GM18526 (cell line): Measurements from ENCODE around the gene KCNB1.

Source experiments
- POLR2A ChIP-seq: IDR thresholded peaks from 3 replicates; pipeline ENCODE4 v1.6.1; 2011; ENCODE audit not compliant: insufficient read length; ENCODE audit errors: extremely low read depth

Gene KCNB1

DNA sequence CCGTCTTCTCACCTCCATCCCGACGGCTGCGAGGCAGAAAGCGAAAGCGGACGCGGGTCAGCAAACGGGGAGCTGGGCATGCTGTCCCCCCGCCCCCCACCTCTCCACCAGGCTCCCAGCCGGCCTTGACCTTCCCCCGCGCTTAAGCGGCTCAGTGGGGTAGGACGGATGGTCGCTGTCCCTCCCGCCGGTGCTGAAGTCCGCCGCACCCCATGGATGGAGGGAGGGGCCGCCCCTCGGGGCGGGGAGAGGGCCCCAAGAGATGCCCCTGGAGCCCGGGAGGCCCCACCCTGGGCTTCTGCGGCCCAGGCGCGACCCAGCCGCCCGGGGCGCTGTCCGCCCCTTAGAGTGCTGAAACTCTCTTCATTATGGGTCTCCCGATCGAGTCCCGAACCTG is at the start of gene KCNB1:
KCNB1 (minus strand) TSS at position 48 of the 397 bp plus-strand sequence. CDS start 188 bp downstream, outside the sequence.
- no peak for TF ChIP-seq POLR2A

DNA sequence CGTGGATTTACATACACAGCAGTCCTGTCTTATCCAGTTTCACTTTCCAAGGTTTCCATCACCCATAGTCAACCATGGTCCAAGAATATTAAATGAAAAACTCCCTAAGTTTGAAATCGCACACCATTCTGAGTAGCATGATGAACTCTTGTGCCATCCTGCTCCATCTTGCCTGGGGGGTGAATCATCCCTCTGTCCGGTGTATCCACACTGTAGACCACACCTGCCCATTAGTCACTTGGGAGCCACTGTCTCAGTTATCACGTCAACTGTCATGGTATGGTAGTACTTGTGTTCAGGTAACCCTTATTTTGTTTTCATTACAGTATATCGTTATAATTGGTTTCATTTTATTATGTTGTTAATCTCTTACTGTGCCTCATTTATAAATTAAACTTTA is 47.0 kb upstream of the KCNB1 start:
- no peak for TF ChIP-seq POLR2A

DNA sequence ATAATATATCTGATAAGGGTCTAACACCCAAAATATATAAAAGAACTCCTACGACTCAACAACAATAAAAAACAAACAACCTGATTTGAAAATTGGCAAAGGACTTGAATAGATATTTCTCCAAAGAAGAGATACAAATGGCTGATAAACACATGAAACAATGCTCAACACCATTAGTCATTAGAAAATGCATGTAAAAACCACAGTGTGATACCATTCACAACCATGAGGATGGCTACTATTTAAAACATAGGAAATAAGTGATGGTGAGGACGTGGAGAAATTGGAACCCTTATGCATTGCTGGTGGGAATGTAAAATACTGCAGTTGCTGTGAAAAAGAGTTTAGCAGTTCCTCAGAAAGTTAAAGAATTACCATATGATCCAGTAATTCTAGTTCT is 44.1 kb upstream of the KCNB1 start:
- TF ChIP-seq POLR2A: no peak

DNA sequence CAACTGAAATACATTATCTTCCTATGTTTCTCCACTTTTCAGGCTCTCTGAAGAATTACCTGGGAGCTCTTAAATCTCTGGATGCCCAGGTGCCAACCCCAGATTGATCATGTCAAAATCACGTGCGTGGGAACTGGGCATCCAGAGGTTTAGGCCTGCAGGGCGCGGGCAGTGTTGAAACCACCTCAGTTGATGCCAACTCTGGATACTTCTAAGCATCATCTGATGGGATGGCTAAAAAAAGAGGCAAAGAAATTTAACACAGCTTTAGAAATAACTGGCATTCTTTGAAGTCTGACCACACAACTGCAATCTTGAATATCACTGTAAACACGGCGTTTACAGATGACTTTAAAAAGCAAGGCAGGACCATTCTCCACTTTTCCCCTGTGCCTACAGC is 43.6 kb upstream of the KCNB1 start:
- TF ChIP-seq POLR2A: no peak

DNA sequence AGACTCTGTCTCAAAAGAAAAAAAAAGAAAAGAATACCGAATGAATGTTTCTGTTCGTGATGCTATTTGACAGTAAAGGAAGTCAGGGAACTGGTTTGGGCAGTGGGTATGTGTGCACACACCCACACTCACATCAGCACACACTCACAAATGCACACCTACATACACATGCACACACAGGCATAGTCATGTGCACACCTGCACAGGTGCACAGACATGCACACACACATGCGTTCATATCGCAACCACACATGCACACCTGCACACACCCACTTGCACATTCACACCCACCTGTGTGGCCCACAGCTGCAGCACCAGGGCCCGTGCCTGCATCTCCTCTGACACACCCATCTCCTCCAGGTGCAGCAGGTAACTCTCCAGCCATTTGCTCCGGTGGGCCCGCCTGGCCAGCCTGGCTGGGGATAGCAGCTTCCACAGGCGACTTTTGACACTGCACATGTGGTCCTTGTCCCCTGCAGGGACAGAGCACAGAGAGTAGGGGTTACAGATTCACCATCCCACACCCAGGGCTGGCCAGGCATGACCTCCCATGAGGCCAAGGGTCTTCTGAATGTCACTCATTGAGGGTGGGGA is 41.4 kb upstream of the KCNB1 start:
- no peak for TF ChIP-seq POLR2A

DNA sequence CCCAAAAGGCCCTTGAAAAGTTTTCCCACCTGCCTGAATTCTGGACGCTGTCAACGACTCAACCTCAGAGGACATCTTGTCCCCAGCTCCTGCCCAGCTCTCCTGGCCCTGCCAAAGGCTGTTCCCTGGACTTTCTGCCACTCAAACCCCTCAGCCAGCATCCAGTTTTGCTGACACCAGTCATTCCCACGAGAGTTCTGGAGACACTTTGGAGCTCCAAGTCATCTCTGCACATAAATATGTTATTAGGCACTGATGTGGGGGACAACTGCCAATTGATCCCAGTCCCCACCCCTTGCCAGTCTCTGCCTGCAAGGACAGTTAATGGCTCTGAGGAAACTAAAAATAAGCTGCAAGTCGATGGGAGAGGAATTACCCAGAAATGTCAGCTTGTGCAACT is 38.9 kb upstream of the KCNB1 start:
- TF ChIP-seq POLR2A: no peak

DNA sequence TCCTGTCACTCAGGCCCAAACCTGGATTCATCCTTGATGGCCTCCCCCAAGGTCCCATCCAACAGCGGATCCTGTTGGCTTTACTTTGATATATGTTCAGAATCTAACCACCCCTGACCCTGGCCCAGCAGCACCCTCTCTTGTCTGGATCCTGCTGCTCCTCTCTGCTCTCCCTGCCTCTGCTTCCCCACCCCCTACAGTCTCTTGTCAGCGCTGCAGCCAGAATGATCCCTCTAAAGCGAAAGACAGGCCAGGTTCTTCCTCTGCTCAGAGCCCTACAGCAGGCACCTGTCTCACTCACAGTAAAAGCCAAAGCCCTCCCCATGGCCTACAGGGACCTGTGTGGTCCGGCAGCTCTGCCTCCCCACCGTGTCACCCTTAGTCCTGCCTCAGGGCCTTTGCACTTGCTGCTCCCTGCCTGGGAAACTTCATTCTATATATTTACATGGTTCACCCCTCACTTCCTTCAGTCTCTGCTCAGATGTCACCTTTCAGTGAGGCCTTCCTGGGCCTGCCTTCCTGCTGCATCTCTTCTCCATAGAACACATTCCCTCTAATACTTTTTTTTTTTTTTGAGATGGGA is 37.4 kb upstream of the KCNB1 start:
- no peak for TF ChIP-seq POLR2A

DNA sequence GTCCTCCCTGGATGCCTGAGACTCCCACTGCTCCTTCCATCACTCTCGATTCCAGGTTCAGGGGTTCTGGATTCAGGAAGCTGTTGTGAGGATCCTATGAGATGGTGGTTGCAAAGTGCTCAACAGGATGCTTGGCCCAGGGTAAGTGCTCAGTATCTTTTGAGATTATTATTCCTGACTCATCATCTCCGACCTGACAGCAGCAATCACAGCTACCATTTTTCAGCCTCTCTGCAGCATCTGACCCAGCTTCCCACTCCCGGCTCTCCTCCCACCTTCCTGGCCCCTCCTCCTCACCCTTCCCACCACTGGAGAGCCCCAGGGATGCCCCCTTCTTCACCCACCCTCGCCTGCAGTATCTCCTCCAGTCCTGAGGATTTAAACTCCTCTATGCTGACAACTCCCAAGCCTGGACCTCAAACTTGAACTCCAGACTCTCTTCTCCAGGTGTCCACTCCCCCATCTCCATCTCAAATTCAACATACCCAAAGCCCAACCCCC is 36.8 kb upstream of the KCNB1 start:
- TF ChIP-seq POLR2A: no peak

DNA sequence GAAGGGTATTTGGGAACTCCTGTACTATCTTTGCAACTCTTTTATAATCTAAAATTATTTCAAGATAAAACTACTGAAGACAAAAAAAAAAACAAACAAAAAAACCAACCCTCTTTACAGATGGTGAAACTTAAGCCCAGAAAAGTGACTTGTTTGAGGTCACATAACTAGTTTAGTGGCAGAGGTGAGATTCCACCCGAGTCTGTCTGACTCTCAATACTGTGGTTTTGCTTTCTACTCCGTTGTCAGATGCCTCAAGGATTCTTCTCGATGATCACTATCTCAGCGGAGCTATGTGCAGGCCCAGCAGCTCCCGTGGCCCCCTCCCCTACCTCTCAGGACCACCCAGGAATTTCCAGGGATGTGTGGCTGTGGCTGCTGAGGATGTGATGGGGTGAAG is 36.1 kb upstream of the KCNB1 start:
- no peak for TF ChIP-seq POLR2A

DNA sequence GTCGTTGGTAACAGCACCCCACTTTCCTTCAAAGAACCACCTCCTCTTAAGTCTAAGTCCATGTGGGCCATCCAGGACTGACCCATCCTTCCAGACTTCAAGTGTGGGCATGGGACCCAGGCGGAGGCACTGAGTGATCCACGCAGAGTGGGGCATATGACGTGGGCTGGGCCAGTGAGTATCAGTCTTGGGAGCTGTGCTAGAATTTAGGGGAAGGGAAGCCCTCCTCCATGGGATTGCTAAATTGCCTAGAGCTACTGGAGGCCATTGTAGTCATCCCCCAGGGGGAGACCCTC is 35.3 kb upstream of the KCNB1 start:
- TF ChIP-seq POLR2A: no peak

DNA sequence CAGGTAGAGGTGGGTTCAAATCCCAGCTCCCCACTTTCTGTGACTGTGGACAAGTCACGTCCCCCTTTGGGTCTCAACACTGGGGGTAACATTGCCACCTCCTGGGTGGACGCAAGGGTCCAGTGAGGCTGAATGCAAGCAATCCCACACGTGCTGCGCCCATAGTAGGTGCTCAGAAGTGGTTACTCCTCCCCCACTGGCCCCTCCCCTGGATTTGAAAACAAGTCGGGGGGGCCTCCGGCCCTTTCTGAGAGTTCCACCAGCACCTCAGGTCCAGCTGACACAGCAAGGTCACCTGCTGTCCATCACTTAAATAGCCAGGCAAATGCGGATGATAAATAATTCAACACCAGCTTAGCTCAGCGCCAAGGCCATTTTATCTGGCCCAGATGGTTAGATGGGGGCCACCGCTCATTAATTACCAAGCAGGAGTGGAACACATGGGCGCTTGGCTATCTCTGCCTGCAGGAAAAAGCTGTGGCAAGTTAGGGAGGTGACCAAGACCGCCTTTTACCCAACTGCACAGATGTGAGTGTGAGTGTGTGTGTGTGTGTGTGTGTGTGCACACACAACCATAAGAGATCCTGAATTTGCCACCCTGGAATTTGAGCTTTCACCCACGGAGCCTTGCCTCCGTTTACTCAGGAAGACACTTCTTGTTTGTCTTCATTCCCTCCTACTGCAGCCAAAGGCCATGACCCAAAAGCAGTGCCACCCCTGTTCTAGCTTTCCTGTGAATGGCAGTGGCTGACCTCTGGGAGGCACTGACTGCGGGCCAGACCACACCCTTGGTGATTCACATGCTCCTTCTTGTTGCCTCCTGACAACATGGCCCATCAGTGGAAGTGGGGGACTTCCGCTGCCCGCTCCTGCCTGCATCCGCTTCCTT is 34.7 kb upstream of the KCNB1 start:
- TF ChIP-seq POLR2A: no peak

DNA sequence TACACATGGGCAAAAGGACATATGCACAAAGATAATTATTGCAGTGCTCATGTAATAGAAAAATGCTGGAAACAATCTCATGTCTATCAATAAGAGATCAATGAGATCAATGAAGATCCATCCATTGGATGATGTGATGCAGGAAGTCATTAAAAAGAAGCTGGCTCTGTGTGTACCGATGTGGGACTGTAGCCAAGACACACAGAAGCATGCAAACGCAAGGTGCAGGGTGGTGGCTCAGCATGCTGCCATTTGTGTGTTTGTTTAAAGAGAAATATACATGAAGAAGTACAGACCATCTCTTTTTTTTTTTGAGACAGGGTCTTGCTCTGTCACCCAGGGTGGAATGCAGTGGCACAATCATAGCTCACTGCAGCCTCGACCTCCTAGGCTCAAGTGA is 33.1 kb upstream of the KCNB1 start:
- no peak for TF ChIP-seq POLR2A

DNA sequence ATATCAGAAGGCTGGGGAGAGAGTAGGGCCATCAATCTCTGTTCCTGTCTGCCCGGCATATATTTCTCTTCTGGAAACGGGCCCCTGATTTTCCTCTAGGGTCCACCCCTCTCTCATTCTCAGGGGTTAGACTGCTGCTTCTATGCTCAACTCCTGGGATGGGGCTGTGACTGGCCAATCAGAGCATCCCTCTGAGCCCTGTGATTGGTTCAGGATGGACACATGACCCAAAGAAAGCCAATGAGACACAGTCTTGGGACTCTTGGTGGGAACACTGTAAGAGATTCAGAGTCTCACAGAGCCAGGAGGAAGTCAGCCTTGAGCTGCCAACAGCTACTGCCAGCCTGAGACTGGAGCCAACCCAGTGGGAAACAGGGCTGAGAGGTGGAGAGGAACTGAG is 31.0 kb upstream of the KCNB1 start:
- no peak for TF ChIP-seq POLR2A

DNA sequence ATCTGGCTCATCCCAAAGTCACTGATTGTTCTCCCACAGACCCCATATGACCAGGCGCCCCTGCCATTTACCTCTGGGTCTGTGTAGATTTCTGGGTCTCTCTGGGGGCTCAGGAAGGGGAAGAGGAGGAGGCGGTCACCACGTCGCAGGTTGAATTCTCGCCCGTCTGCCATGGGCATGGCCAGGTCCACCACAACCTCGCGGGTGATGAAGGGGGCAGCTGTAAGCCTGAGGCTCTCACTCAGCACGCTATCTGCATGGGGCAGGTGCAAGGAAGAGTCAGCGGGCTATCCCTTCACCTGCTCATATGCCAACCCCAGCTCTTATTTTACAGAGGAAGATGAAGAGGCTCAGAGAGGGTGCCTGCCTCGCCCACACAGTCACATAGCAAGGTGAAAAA is 30.5 kb upstream of the KCNB1 start:
- no peak for TF ChIP-seq POLR2A

DNA sequence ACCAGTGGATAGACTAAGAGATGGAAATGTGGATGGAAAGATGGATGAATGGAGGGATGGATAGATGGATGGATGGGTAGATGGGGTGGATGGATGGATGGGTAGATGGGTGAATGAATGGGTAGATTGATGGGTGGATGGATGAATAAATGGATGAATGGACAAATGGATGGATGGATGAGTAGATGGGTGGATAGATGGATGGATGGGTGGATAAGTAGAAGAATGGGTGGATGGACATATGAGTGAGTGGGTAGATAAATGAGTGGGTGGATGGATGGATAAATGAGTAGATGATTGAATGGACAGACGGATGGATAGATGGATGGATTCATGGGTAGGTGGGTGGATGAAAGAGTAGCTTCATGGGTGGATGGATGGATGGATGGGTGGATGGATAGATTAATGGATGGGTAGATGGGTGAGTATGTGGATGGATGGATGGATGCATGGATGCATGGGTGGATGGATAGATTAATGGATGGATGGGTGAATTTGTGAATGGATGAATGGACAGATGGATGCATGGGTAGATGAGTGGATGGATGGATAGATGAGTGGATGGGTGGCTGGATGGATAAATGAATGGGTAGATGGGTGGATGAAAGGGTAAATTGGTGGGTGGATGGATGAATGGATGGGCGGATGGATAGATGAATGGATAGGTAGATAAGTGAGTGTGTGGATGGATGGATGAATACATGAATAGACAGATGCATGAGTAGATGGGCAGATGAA is 29.5 kb upstream of the KCNB1 start:
- no peak for TF ChIP-seq POLR2A
